ENCODE measurements around the gene TRPC4.

TRPC4 gene

DNA sequence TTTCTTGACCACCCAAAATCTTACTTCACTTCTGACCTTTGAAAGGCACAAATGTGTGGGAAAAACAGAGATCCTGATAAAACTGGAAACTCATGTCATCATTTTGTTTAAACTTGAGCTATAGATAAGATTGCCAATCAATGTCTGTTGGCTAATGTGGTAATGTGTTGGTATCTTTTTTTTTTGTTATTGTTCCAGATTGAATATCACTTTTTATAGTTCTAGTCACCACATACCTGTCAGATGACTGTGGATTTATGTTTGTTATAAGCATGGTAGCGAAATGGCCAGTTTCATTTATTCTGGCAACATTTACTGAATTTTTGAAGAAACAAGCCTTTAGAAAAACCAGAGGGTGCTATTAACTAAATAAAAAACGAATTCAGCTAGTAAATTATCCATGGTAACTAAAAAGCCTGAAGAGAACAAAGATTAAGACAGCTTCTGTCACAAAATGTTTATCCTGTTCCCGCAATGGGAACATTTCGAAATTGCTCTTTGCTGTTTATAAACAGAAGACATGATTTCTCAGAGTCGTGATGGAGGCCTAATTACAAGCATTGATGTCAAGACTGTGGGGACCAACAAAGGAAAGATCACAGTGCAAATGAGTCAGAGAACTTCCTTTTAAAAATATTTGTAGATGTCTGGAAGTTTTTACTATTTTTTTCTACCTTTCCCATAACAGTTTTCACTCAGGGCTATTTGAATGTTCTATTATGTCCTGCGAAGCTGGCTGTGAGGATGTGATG lies 188.1 kb downstream of the TRPC4 start:
- Histone ChIP-seq H3K4me3 (ENCODE audit: low read length in 2 of 2) (no peak overlapping the region), H3K9ac (ENCODE audit: low read depth, low read length, poor library complexity) (no peak overlapping the region)
- WGBS, 2 donors (ENCODE audit: extremely low coverage in 2 of 2, insufficient read length in 2 of 2, insufficient replicate concordance in 1 of 2), result no CpG with 5 or more reads among the region's 6 CpGs

DNA sequence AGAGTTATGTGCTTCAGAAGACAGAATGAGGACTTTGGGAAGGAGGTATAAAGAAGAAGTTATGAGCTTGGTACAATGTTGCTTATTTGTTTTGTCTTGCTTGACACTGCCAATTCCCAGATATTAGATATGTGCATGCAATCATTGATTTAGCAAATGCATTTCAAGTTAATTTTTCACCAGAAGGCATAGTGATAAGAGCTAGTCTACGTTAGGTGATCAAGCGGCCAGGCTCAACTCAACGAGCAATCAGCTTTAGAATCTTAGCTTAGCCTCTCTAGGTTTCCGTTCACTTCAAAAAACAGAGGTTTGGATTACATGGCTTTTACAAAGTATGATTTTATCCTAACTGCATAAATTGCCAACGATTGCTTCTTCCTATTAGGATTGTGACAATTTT lies 189.4 kb downstream of the TRPC4 start:
- H2AK5ac ChIP-seq (ENCODE audit: low read depth, low read length), result no peak overlapping the region
- no peak overlapping the region for H3K4ac ChIP-seq (ENCODE audit: low read length)
- WGBS, 2 donors (ENCODE audit: extremely low coverage in 2 of 2, insufficient read length in 2 of 2, insufficient replicate concordance in 1 of 2), result no CpG with 5 or more reads among the region's 5 CpGs

More for the DNA sequence above, 188.1 kb downstream of the TRPC4 start:
- Histone ChIP-seq H3K9me3 (replicated peaks in 1 of 2; ENCODE audit: control insufficient read depth in 2 of 2, insufficient read depth in 1 of 2, low read depth in 1 of 2, low read length in 2 of 2) (no peaks in the 10 kb centered on the region), H3K36me3 (replicated peaks in 1 of 2; ENCODE audit: control insufficient read depth in 2 of 2, insufficient read depth in 2 of 2, low read length in 2 of 2) (no peaks in the 10 kb centered on the region), H2BK5ac (ENCODE audit: low read length) (no peak overlapping the region), H2AFZ (ENCODE audit: low read length) (no peak overlapping the region), H3K18ac (ENCODE audit: low read length) (no peak overlapping the region), H3K27ac (replicated peaks; ENCODE audit: low read length) (no peak overlapping the region), H2BK12ac (ENCODE audit: low read length) (no peak overlapping the region), H3K4me2 (ENCODE audit: insufficient read depth, low read length, poor library complexity, severe bottlenecking) (no peak overlapping the region), H2AK5ac (ENCODE audit: low read depth, low read length) (no peak overlapping the region), H3K27me3 (ENCODE audit: control insufficient read depth in 3 of 3, insufficient read depth in 3 of 3, low read depth in 1 of 3, low read length in 3 of 3) (no peaks in the 10 kb centered on the region), H3K23ac (ENCODE audit: low read depth, low read length, poor library complexity) (no peak overlapping the region), H3K14ac (ENCODE audit: low read length) (no peak overlapping the region), H4K91ac (ENCODE audit: low read depth, low read length, poor library complexity) (no peak overlapping the region), H3K79me1 (ENCODE audit: low read depth, low read length) (no peaks in the 10 kb centered on the region), H3K4me1 (ENCODE audit: control insufficient read depth in 2 of 2, insufficient read depth in 1 of 2, low read depth in 1 of 2, low read length in 2 of 2) (peaks cover 3 to 12% of the 10 kb centered on the region in 2 donors), H2BK120ac (ENCODE audit: low read depth, low read length) (no peak overlapping the region), H4K8ac (ENCODE audit: low read depth, low read length) (no peak overlapping the region), H3K4ac (ENCODE audit: low read length) (no peak overlapping the region), H2BK15ac (ENCODE audit: low read length) (no peak overlapping the region)
- DNase-seq (ENCODE audit: low spot score), result no peak

DNA sequence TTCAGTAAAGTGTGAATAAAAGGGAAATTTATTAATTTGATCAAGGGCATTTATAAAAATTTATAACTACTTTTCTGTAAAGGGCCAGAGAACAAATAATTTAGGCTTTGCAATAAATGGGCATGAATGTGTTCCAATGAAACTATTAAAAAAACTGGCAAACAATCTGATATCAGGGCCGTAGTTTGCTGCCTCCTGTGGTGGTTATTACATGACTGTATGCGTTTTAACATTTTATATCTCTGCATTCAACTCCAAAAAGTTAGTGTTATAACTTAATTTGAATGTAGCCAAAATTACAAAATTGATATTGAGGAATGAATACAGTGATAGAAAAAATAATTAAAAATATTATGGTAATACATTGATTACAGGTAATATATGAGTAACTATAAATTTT lies 190.5 kb downstream of the TRPC4 start:
- Histone ChIP-seq H4K91ac (ENCODE audit: low read depth, low read length, poor library complexity) (no peak overlapping the region), H3K4me2 (ENCODE audit: insufficient read depth, low read length, poor library complexity, severe bottlenecking) (no peak overlapping the region)

More for the DNA sequence above, 189.4 kb downstream of the TRPC4 start:
- no peak overlapping the region for H2BK12ac ChIP-seq (ENCODE audit: low read length)
- H3K27me3 ChIP-seq (ENCODE audit: control insufficient read depth in 3 of 3, insufficient read depth in 3 of 3, low read depth in 1 of 3, low read length in 3 of 3), result no peaks in the 10 kb centered on the region
- no peak for DNase-seq (ENCODE audit: low spot score)
- no peak overlapping the region for H3K9ac ChIP-seq (ENCODE audit: low read depth, low read length, poor library complexity)
- no peak overlapping the region for H4K8ac ChIP-seq (ENCODE audit: low read depth, low read length)
- no peak overlapping the region for H3K27ac ChIP-seq (replicated peaks; ENCODE audit: low read length)
- H2BK15ac ChIP-seq (ENCODE audit: low read length), result no peak overlapping the region
- no peak overlapping the region for H3K23ac ChIP-seq (ENCODE audit: low read depth, low read length, poor library complexity)
- H3K36me3 ChIP-seq (replicated peaks in 1 of 2; ENCODE audit: control insufficient read depth in 2 of 2, insufficient read depth in 2 of 2, low read length in 2 of 2), result no peaks in the 10 kb centered on the region
- H2BK120ac ChIP-seq (ENCODE audit: low read depth, low read length), result no peak overlapping the region
- no peak overlapping the region for H2AFZ ChIP-seq (ENCODE audit: low read length)
- H3K9me3 ChIP-seq (replicated peaks in 1 of 2; ENCODE audit: control insufficient read depth in 2 of 2, insufficient read depth in 1 of 2, low read depth in 1 of 2, low read length in 2 of 2), result no peaks in the 10 kb centered on the region
- H3K18ac ChIP-seq (ENCODE audit: low read length), result no peak overlapping the region
- H3K14ac ChIP-seq (ENCODE audit: low read length), result no peak overlapping the region
- H3K79me1 ChIP-seq (ENCODE audit: low read depth, low read length), result no peaks in the 10 kb centered on the region
- H3K4me1 ChIP-seq (ENCODE audit: control insufficient read depth in 2 of 2, insufficient read depth in 1 of 2, low read depth in 1 of 2, low read length in 2 of 2), result peaks cover 5 to 12% of the 10 kb centered on the region in 2 donors
- no peak overlapping the region for H2BK5ac ChIP-seq (ENCODE audit: low read length)
- H3K4me2 ChIP-seq (ENCODE audit: insufficient read depth, low read length, poor library complexity, severe bottlenecking), result no peak overlapping the region
- H4K91ac ChIP-seq (ENCODE audit: low read depth, low read length, poor library complexity), result no peak overlapping the region
- no peak overlapping the region for H3K4me3 ChIP-seq (ENCODE audit: low read length in 2 of 2)

DNA sequence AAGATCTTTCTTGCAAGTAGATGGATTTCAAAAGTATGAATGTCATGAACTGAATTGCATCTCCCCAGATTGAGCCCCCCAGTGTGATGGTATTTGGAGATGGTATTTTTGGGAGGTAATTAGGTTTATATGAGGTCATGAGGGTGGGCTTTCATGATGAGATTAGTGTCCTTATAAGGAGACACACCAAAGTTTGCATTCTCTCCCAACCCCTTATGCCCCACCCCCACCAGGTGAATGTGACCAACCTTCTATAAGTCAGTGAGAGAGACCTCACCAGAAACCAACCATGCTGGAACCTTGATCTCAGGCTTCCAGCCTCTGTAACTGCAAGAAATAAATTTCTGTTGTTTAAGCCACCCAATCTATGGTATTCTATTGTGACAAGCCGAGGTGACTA lies 199.7 kb downstream of the TRPC4 start:
- no peak overlapping the region for H2BK15ac ChIP-seq (ENCODE audit: low read length)
- peaks cover 0 to 10% of the 10 kb centered on the region in 2 donors for H3K4me1 ChIP-seq (ENCODE audit: control insufficient read depth in 2 of 2, insufficient read depth in 1 of 2, low read depth in 1 of 2, low read length in 2 of 2)
- H3K79me1 ChIP-seq (ENCODE audit: low read depth, low read length), result no peaks in the 10 kb centered on the region
- H3K4me3 ChIP-seq (ENCODE audit: low read length in 2 of 2), result no peak overlapping the region
- peaks cover 0 to 4% of the 10 kb centered on the region in 2 donors for H3K9me3 ChIP-seq (replicated peaks in 1 of 2; ENCODE audit: control insufficient read depth in 2 of 2, insufficient read depth in 1 of 2, low read depth in 1 of 2, low read length in 2 of 2)
- H3K36me3 ChIP-seq (replicated peaks in 1 of 2; ENCODE audit: control insufficient read depth in 2 of 2, insufficient read depth in 2 of 2, low read length in 2 of 2), result no peaks in the 10 kb centered on the region
- H4K91ac ChIP-seq (ENCODE audit: low read depth, low read length, poor library complexity), result no peak overlapping the region
- H3K14ac ChIP-seq (ENCODE audit: low read length), result no peak overlapping the region
- no peak overlapping the region for H2AK5ac ChIP-seq (ENCODE audit: low read depth, low read length)
- H2BK5ac ChIP-seq (ENCODE audit: low read length), result no peak overlapping the region
- no peak overlapping the region for H2AFZ ChIP-seq (ENCODE audit: low read length)
- no peaks in the 10 kb centered on the region for H3K27me3 ChIP-seq (ENCODE audit: control insufficient read depth in 3 of 3, insufficient read depth in 3 of 3, low read depth in 1 of 3, low read length in 3 of 3)
- H3K9ac ChIP-seq (ENCODE audit: low read depth, low read length, poor library complexity), result no peak overlapping the region
- no peak overlapping the region for H3K4me2 ChIP-seq (ENCODE audit: insufficient read depth, low read length, poor library complexity, severe bottlenecking)
- WGBS, 2 donors (ENCODE audit: extremely low coverage in 2 of 2, insufficient read length in 2 of 2, insufficient replicate concordance in 1 of 2), result no CpG with 5 or more reads among the region's 1 CpG
- no peak overlapping the region for H3K18ac ChIP-seq (ENCODE audit: low read length)
- no peak overlapping the region for H2BK12ac ChIP-seq (ENCODE audit: low read length)
- H3K27ac ChIP-seq (replicated peaks; ENCODE audit: low read length), result no peak overlapping the region
- H3K4ac ChIP-seq (ENCODE audit: low read length), result no peak overlapping the region
- no peak overlapping the region for H2BK120ac ChIP-seq (ENCODE audit: low read depth, low read length)
- no peak for DNase-seq (ENCODE audit: low spot score)
- no peak overlapping the region for H4K8ac ChIP-seq (ENCODE audit: low read depth, low read length)
- no peak overlapping the region for H3K23ac ChIP-seq (ENCODE audit: low read depth, low read length, poor library complexity)

More for the DNA sequence above, 190.5 kb downstream of the TRPC4 start:
- Histone ChIP-seq H3K36me3 (replicated peaks in 1 of 2; ENCODE audit: control insufficient read depth in 2 of 2, insufficient read depth in 2 of 2, low read length in 2 of 2) (no peaks in the 10 kb centered on the region), H2BK12ac (ENCODE audit: low read length) (no peak overlapping the region), H4K8ac (ENCODE audit: low read depth, low read length) (no peak overlapping the region), H3K9ac (ENCODE audit: low read depth, low read length, poor library complexity) (no peak overlapping the region), H2BK120ac (ENCODE audit: low read depth, low read length) (no peak overlapping the region), H3K4me3 (ENCODE audit: low read length in 2 of 2) (no peak overlapping the region), H3K4ac (ENCODE audit: low read length) (no peak overlapping the region), H3K18ac (ENCODE audit: low read length) (no peak overlapping the region), H2BK5ac (ENCODE audit: low read length) (no peak overlapping the region), H3K27me3 (ENCODE audit: control insufficient read depth in 3 of 3, insufficient read depth in 3 of 3, low read depth in 1 of 3, low read length in 3 of 3) (no peaks in the 10 kb centered on the region), H2AFZ (ENCODE audit: low read length) (no peak overlapping the region), H2BK15ac (ENCODE audit: low read length) (no peak overlapping the region), H3K27ac (replicated peaks; ENCODE audit: low read length) (no peak overlapping the region), H2AK5ac (ENCODE audit: low read depth, low read length) (no peak overlapping the region), H3K23ac (ENCODE audit: low read depth, low read length, poor library complexity) (no peak overlapping the region), H3K79me1 (ENCODE audit: low read depth, low read length) (no peaks in the 10 kb centered on the region), H3K14ac (ENCODE audit: low read length) (no peak overlapping the region), H3K4me1 (ENCODE audit: control insufficient read depth in 2 of 2, insufficient read depth in 1 of 2, low read depth in 1 of 2, low read length in 2 of 2) (peaks cover 5 to 12% of the 10 kb centered on the region in 2 donors), H3K9me3 (replicated peaks in 1 of 2; ENCODE audit: control insufficient read depth in 2 of 2, insufficient read depth in 1 of 2, low read depth in 1 of 2, low read length in 2 of 2) (no peaks in the 10 kb centered on the region)
- no CpG with 5 or more reads among the region's 2 CpGs for WGBS, 2 donors (ENCODE audit: extremely low coverage in 2 of 2, insufficient read length in 2 of 2, insufficient replicate concordance in 1 of 2)
- DNase-seq (ENCODE audit: low spot score), result no peak
